GM21717 (cell line): ENCODE measurements around the gene NEGR1.
"Not testable (repeated sequence)": the region's sequence is repeated elsewhere in the genome, so short reads cannot be mapped to it uniquely, and the experiment has no call there.

Experiments used
- ATAC-seq: cut with Tn5 transposase; IDR thresholded peaks from one replicate; pipeline ENCODE4 v1.9.1; 2021; ENCODE audit warnings: mild to moderate bottlenecking, moderate library complexity; ENCODE audit not compliant: unreplicated experiment

NEGR1 gene

DNA sequence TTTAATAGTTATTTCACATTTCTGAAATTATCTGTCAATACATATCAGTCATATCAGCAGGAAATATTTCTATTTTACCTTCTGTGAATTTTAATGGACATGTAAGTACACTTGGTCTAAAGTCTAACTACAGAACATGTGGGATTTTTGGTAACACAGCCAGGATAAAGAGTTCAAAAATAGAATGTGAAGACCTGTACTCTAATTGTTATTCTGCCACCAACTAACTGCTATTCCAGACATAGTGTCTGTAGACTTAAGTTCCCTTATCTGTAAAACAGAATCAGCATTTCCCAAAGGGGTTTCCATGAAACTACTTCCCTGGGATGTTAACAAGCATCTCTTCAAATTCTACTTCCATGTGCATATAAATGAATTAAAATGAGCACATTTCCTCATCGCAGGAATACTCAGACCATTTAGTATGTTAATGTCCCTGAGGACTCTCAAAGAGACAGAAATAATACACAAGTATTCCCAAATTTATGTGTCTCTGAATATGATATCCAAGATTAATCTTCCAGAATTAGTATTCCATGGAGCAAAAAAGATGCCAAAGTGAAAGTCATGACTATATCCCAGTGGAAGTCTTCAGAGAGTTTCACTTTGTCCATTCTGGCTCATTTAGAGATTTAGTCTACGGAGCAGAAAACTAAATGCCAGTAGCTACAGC, 325.6 kb downstream of the NEGR1 start:
- no peak for ATAC-seq

GRCh38 chr1:71950579-71950978, 331.8 kb downstream of the NEGR1 start:
- no peak for ATAC-seq

- no peak for ATAC-seq
These were observed 332.7 kb downstream of the NEGR1 start for GRCh38 chr1:71949681-71950080.

- no peak for ATAC-seq
These were observed 333.8 kb downstream of the NEGR1 start for GRCh38 chr1:71948561-71948960.

DNA sequence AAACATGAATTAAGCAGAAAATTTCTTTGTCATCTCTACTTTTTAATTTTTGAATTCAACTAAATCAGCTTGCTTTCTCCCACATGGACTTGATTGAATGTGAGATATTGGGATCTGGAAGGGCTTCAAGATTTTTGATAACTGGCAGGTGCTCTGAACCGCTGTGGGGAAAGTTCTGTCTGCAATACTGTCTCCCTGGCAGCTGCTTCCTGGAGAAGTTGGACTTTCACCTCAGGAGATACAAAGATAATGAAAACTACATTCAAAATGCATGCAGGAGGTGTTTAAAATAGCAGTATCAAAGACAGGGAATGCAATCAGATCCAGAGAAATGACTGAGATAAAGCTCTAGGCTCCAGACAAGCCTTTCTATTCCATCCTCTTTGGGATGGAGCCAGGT, 338.3 kb downstream of the NEGR1 start:
- no peak for ATAC-seq

GRCh38 chr1:71940261-71940660, 342.1 kb downstream of the NEGR1 start:
- no peak for ATAC-seq

GRCh38 chr1:71930511-71930910, 351.8 kb downstream of the NEGR1 start:
- no peak for ATAC-seq

- ATAC-seq, result no peak
These were observed 360.3 kb downstream of the NEGR1 start for GRCh38 chr1:71921935-71922559.

- no peak for ATAC-seq
These were observed 361.1 kb downstream of the NEGR1 start for GRCh38 chr1:71921204-71921603.

DNA sequence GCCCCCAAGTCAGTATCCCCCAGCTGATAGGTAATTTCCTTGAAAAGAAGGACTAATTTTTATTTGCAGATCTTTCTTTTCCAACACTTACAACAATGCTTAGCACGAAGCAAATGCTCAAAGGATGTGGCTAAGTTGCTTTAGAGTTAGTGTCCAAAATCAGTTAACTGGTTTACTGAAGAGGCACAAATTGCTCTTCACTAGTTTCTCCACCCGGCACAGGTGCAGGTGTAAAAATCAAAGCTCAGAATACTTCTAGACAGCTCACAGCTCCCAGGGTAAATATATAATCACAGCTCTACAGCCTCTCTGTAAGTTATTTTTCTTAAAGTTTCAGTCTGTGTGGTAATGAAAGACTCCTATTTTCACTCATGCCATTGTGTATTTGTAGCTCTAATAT, 361.8 kb downstream of the NEGR1 start:
- no peak for ATAC-seq

GRCh38 chr1:71919811-71920509, 362.4 kb downstream of the NEGR1 start:
- ATAC-seq, result no peak

GRCh38 chr1:71918630-71919029, 363.7 kb downstream of the NEGR1 start:
- no peak for ATAC-seq

DNA sequence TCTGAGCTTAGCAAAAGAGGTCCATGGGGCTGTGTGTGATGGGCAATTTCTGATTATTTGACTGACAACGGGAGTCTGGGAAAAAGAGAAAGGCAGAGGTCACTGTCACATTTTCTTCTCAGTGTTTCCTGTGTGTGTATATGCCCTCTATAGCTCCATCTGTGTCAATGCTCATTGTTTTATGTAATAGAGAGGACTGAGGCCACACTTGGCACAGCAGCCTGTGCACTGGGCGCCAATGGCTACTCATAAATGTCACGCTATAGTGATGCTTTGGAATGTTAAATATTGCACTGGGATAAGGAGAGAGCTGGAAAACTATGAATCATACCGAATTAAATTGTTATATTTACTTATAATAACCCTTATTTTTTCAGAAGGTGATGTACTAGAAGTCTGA, 365.4 kb downstream of the NEGR1 start:
- ATAC-seq, result no peak

DNA sequence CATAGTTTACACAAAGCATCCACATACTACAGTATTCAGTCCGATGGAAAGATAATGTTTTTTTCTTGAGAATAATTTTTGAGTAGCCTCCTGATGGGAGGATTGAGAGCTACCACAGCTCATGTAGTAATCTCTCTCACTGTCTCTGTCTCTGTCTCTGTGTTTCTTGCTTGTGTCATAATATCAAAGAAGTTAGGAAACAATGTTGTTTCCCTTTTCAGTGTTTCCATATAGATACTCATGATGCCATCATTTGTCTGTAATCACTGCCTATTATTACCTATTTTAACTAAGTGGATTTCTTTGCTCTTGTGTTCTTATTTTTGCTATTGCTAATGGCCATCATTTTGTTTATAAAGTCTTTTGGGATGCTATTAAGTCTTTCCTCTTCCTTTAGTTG, 367.7 kb downstream of the NEGR1 start:
- no peak for ATAC-seq

GRCh38 chr1:71908871-71909390, 373.4 kb downstream of the NEGR1 start:
- no peak for ATAC-seq

DNA sequence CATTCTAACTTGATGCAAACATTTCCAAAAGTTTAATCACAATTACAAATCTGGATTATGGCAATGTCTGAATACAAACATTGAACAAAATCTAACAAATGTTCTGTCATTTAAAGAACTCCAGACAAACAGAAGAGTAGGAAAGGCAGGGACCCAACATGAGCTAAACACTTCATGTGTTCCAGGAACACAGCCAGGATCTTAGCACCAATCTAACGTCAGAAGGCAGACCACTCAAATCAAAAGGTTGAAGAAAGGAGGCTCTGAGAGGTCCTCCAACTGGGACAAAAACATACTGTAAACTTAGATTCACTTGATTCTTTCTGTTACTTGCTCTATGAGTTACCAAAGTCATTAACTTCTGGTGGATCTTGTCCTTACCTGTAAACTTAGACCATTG, 374.0 kb downstream of the NEGR1 start:
- no peak for ATAC-seq

GRCh38 chr1:71899881-71900280, 382.5 kb downstream of the NEGR1 start:
- ATAC-seq, result no peak

DNA sequence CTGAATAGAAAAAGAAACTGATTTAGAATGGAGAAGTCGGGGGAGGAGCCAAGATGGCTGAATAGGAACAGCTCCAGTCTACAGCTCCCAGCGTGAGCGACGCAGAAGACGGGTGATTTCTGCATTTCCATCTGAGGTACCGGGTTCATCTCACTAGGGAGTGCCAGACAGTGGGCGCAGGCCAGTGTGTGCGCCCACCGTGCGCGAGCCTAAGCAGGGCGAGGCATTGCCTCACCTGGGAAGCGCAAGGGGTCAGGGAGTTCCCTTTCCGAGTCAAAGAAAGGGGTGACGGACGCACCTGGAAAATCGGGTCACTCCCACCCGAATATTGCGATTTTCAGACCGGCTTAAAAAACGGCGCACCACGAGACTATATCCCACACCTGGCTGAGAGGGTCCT, 394.2 kb downstream of the NEGR1 start:
- ATAC-seq, result not testable (repeated sequence)

DNA sequence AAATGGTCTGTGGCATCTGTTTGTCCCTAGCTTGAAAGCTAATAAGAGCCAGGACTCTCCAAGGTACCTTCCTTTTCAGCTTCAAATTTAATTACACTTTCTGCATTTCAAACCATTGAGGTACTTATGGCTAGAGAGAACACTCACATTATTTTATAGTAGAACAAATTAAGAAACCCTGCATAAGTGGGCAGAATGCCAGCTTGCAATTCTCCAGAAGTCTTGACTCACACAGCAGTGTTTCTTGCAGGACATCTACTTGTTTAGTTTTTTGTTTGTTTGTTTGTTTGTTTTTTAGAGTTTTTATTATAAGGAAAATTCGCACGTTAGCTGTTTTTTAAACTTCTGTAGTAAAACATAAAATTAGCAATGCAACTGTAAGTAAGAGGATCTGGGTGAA, 397.2 kb downstream of the NEGR1 start:
- no peak for ATAC-seq

DNA sequence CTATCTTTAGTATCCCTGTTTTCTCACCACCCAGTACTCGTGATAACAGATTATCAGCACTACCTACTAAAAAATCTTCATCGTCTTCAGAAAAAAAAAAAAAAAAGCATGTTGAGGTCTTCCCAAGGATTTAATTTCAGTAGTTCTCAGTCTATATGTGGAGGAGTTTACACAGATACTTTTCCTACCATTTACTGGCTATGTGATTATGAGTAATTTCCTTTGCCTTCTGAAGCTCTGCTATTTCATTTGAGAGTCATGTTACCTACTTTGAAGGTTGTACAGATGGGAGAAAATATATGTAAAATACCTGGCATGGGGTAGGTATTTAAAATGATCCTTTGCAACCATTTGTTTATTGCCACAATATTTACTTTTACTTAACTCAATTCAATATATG, 399.7 kb downstream of the NEGR1 start:
- ATAC-seq, result no peak

DNA sequence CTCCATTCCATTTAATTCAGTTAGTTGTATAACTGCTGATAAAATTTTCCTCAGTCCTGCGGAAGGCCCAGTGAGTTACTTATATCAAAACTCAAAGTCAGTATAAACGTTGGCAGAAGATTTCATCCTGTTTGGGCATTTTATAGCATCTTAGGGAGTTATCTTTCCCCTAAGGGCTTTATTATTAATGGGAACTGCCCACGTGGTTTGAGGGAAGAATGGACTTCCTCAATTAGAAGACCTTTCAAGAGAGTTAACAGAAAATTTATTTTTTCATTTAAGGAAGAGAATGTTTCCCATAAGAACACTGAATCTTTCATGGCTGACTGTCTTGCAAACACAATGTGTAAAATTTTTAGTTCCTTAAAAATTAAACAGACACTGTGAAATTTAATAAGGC, 400.1 kb downstream of the NEGR1 start:
- no peak for ATAC-seq

DNA sequence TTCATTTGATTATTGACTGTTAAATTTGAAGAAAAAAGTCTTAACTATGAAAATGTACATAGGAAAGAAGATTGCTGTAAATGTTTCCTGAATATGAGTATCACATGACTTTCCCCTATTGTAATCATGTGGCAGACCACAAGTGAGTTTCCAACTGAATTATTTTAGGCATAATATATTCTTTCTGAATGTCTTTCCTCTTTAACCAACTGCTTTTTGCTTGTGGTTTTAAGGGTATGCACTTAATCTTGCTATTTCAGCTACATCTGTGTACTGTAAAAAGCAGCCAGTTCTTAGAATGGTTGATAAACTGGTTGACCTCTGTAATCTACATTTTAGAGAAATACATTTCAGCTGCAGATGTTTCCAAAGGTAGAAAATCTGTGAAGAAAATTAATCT, 400.7 kb downstream of the NEGR1 start:
- ATAC-seq, result no peak
